ENCODE results near the gene HSPA5.
A peak's percentile ranks its signal among the peaks of the same experiment; 100 is the strongest.
"Not testable (repeated sequence)": the region's sequence is repeated elsewhere in the genome, so short reads cannot be mapped to it uniquely, and the experiment has no call there.

The HSPA5 gene

DNA sequence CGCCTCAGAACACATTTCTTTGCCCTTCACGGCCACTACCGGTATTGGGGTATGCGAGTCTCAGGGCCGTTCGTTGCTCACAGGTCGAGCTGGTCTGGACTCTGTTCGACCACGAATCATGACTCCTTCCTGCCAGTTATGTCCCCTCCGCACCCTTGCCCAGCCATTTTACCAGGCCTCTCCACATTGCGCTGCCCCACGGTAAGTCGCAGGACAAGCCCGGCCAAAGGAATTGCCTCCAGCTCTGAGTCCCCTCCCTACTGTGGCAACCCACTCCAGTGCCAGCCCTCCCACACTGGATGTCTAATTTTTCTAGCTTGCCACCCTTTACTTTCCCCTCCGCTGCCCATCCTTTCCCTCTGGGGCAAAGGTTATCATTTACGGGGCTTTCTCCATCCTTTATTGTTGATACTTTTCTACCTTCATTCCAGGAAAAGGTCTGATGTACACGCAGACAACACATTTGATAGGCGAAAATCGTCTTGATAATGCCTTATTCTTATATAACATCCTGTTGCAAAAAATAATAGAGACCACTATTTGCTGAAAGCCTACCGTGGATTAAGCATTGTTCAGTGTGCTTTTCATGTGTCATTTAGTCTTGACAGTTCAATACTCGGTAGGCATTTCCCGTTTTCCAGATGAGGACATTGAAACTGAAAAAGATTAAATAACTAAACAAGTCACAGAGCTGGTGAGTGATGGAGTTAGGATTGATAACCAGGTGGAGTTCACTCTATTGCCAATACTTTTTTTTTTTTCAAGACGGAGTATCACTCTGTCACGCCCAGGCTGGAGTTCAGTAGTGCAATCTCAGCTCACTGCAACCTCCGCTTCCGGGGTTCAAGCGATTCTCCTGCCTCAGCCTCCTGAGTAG is 958 bp upstream of the HSPA5 start:
- DNase-seq, result peak; percentile 59

DNA sequence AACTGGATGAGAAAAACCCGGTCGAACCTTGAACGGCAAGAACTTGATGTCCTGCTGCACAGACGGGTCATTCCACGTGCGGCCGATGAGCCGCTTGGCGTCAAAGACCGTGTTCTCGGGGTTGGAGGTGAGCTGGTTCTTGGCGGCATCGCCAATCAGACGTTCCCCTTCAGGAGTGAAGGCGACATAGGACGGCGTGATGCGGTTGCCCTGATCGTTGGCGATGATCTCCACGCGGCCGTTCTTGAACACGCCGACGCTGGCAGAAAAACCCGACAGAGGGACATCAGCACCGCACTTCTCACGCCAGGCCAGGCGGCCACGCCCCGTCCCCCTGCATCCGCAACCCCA is 519 bp downstream of the HSPA5 start:
- peak; percentile 60 for DNase-seq

DNA sequence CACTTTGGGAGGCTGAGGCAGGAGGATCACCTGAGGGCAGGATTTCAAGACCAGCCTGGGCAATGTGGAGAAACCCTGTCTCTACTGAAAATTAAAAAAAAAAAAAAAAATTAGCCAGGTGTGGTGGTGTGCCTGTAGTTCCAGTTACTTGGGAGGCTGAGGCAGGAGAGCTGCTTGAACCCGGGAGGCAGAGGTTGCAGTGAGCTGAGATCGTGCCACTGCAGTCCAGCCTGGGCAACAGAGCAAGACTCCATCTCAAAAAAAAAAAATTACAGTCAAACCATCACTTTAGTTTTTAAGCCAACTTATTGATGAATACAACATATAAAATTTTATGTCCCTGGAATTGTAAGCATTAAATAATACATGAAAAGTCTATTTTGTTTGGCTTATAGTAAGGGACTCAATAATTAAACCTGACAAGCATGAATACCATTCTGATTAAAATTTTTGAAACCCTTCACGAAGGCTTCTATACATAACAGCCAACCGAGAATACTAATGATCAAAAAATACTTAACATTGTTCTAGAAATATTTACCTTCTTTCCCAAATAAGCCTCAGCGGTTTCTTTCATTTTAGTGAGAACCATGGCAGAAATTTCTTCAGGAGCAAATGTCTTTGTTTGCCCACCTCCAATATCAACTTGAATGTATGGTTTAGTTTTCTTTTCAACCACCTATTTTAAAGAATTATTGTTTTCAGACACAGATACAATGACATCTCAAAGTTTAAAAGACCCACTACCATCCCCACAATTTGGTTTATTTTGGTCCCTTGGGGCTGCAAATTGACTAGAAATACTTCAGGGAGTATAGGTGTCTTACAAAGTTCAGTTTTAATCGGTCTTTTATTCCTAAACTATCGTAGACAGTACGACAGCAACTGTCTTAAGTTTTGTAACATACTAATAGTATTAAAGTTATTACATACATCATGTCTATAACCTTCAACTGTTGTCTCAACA is 1.2 kb downstream of the HSPA5 start:
- DNase-seq, result no peak

DNA sequence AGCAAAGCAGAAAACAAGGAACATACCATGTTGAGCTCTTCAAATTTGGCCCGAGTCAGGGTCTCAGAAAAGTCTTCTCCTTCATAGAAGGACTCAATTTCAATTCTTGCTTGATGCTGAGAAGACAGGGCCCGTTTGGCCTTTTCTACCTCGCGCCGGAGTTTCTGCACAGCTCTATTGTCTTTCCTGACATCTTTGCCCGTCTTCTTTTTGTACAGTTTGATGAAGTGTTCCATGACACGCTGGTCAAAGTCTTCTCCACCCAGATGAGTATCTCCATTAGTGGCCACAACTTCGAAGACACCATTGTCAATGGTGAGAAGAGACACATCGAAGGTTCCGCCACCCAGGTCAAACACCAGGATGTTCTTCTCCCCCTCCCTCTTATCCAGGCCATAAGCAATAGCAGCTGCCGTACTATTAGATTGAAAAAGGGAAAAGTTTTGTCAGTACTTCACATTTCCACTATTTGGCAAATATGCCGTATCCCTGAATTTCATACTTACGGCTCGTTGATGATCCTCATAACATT is 2.2 kb downstream of the HSPA5 start:
- no peak for DNase-seq

DNA sequence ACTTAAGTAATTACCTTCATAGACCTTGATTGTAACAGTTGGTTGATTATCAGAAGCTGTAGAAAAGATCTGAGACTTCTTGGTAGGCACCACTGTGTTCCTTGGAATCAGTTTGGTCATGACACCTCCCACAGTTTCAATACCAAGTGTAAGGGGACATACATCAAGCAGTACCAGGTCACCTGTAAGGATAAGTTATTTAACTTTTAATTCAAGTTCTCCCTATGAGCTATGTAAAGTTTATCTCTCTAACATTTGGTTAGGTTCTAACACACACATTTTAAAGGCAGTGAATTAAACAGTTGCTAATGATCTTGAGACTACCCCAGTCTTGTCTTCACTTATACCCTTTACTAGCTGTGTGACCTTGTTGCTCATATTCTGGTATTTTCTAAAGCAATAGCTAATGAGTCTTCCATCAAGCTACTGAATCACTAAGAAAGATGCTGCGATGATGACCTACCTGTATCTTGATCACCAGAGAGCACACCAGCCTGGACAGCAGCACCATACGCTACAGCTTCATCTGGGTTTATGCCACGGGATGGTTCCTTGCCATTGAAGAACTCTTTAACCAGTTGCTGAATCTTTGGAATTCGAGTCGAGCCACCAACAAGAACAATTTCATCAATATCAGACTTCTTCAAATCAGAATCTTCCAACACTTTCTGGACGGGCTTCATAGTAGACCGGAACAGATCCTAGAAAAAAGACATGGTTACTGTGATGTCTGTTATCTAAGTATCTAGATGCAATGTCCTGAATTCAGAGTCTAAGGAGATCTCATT is 2.8 kb downstream of the HSPA5 start:
- DNase-seq, result no peak

DNA sequence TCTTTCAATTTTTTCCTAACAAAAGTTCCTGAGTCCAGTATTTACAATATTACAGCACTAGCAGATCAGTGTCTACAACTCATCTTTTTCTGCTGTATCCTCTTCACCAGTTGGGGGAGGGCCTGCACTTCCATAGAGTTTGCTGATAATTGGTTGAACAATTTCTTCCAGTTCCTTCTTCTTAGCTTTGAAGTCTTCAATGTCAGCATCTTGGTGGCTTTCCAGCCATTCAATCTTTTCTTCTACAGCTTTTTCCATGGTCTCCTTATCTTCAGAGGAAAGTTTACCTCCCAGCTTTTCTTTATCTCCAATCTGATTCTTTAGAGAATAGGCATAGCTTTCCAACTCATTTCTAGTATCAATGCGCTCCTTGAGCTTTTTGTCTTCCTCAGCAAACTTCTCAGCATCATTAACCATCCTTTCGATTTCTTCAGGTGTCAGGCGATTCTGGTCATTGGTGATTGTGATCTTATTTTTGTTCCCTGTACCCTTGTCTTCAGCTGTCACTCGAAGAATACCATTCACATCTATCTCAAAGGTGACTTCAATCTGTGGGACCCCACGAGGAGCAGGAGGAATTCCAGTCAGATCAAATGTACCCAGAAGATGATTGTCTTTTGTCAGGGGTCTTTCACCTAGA is 4.5 kb downstream of the HSPA5 start:
- DNase-seq, result not testable (repeated sequence)

DNA sequence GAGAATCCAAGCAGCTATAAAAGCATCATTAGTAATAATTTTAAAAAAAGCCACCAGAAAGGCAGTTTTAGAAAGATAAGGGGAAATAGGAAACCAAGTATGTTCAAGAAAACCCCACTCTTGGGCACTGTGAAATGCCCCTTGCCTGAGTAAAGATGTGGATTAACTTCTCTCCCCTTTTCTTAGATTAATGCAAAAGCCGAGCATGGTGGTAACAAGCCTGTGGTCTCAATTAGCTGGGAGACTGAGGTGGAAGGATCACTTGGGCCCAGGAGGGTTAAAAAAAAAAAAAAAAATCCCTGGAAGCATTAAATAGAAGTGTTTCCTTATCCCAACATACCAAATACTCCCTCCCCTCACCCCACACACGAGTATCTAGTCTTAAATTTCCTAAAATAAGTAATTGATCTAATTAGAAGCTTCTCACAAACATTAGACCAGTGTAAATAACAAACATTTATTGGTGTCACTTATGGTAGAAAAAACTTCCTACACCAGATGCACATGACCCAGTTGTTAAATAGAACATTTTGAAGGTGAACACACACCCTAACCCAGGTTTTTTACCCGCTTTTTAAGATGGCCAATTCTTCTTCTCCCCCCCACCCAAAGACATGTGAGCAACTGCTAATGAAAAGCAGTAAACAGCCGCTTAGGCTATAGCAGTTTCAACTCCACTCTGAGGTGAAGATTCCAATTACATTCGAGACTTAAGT is 5.2 kb downstream of the HSPA5 start:
- DNase-seq, result no peak

DNA sequence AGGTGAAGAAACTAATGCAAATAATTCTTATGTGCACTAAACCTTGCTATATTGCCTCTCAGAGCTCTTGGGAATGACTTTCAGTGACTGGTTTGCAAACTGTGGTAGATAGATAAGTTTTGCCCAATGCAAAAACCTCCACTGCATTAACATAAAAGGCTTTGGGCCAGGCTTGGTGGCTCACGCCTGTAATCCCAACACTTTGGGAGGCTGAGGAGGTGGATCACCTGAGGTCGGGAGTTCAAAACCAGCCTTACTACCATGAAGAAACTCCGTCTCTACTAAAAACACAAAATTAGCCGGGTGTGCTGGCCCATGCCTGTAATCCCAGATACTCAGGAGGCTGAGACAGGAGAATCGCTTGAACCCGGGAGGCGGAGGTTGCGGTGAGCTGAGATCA is 7.0 kb downstream of the HSPA5 start:
- DNase-seq, result not testable (repeated sequence)

DNA sequence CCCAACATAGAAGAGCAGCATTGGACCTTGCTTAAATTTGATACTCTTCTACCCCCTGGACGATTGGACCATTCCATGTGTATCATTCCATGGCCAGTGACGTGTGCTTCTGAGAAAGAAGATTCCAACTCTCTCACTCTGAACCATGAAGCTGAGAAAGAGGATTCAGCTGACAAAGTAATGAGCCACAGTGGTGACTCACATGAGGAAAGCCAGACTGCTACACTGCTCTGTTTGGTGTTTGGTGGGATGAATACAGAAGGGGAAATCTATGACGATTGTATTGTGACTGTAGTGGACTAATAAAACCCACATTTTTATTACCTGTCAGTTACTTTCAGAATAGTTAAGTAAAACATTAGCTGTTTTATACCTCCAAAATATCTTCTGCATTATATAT is 7.5 kb downstream of the HSPA5 start:
- DNase-seq, result no peak

DNA sequence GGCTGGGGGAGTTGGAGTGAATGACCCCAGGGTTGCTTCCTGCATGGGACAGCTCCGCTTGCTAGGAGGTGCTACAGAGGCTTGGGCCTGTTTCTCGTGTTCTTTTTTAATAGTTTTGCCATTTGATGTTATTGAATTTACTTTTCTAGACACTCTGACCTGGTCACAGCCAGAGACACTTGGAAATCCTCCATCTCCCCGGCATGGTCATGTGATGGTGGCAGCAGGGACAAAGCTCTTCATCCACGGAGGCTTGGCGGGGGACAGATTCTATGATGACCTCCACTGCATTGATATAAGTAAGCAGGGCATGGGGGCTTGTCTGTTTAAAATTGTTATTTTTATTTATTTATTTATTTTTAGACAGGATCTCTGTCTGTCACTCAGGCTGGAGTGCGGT is 13.4 kb downstream of the HSPA5 start:
- DNase-seq, result no peak

DNA sequence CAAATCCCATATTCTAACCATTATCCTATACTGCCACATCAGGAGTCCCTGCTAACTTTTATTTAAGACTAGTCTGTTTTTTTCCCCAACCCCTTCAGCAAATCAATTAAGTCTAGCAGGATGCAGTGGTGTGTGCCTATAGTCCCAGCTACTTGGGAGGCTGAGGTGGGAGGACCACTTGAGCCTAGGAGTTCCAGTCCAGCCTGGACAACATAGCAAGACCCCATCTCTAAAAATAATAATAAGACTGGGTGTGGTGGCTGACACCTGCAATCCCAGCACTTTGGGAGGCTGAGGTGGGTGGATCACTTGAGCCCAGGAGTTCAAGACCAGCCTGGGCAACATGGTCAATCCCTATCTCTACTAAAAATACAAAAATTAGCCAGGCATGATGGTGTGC is 16.3 kb downstream of the HSPA5 start:
- DNase-seq, result not testable (repeated sequence)

DNA sequence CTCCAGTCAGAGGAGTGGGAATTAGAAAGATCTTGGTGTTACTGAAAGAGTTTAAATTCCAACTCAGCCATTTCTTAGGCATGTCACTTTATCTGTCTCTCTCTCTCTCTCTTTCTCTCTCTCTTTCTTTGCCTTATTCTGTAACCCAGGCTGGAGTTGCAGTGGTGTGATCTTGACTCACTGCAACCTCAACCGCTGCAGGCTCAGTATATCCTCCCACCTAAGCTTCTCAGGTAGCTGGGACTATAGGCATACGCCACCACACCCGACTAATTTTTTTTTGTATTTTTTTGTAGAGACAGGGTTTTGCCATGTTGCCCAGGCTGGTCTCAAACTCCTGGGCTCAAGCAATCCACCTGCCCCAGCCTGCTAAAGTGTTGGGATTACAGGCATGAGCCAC is 22.5 kb downstream of the HSPA5 start:
- DNase-seq, result no peak

DNA sequence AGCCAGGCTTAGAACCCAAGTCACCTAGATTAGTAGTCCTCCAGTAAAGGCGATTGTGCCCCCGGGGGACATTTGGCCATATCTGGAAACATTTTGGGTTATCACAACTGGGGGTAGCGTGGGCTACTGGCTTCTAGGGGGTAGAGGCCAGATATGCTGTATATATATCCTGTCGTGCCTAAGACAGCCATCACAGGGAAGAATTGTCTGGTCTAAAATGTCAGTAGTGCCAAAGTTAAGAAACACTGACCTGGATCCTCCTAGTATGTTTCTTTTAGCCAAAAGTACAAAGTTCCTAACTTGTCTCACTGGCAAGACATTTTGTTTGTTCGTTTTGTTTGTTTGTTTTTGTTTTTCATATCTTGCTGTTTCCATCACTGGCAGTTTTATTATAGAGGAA is 27.0 kb downstream of the HSPA5 start:
- no peak for DNase-seq

DNA sequence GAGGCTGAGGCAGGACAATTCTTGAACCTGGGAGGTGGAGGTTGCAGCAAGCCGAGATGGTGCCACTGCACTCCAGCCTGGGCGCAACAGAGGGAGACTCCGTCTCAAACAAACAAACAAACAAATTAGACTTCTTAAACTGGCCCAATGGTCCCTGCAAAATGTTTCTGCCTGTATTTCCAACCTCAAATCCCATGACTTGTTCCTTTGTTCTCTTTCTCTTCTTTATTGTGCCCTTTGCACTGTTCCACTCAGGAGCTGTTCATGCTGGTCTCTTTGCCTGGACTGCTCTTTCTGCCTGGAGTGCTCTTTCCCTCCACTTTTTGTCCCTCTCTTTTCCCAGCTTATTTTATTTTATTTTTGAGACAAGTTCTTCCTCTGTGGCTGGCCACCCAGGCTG is 36.7 kb downstream of the HSPA5 start:
- DNase-seq, result no peak

DNA sequence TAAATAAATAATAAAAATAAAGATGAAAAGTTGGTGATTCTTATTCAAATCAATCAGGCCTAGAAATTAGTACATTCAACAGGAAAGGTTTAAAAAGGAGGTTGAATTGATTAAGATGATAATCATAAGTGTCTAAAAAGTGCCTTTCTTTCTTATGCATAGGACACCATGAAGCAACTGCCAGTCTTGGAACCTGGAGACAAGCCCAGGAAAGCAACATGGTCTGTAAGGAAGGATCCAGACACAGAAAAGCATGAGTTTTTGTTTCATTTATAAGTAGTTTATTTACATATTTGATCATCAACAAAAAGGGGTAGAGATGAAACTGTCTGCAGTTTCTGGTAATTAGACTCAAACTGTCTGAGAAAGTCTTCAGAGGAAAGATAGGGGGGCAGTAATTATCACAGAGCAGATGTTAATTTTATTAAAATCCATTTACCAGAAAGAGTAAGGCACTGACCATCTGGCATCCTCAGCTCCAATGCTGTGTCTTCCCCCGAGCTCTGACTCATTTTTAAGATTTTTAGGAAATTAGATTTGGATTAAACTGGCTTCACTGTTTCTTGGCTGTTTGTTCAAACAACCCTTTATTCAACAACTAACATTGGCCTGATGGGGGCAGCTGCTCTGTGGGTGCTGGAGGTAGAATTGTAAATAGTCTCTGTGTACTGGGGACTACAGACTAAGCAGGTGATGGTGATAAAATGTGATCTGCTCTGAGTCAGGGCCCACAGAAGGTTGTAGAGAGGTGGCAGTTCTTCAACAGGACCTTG is 38.1 kb downstream of the HSPA5 start:
- DNase-seq, result no peak

DNA sequence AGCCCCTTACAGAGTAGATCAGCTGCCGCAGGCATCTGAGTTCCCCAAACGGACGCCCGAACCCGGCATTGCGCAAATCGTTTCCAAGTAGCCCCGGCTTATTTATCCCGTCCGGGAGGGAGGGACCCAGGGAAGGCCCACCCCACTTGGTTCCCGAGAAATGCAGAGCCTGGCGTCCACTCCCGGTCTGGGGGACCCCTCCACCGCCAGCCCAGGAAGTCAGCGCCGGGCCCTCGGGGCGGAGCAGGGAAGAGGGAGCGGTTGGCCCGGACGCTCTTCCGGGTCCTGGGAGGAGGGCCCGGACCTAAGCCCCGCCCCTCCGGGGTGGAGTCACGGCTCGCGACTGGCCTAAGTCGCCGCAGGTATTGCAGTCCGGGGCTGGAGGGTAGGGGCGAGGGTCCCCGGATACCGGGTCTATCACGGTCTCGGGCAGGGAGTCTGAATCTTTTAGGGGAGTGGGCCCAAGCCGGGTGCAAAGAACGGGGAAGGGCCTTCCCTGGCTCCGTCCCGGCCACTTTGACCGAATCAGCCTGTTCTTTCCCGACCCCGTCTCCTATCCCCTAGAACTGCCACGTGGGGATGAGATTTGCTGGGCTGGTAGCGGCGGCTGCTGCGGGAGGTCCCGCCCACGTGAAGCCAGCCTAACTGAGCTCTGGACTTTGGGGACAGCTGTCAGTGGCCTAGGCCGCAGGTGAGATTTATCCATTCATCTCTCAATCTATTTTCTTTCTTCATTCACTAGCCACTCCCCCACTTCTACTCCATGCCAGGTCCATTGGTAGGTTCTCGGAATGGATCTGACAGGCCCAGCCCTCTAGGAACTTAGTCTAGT is 40.7 kb downstream of the HSPA5 start, which contains the start of gene RABEPK:
Gene RABEPK (plus strand): TSS at position 327 of the 832 bp plus-strand sequence. CDS start 2,472 bp downstream, outside the sequence.
- peak; percentile 97 for DNase-seq

DNA sequence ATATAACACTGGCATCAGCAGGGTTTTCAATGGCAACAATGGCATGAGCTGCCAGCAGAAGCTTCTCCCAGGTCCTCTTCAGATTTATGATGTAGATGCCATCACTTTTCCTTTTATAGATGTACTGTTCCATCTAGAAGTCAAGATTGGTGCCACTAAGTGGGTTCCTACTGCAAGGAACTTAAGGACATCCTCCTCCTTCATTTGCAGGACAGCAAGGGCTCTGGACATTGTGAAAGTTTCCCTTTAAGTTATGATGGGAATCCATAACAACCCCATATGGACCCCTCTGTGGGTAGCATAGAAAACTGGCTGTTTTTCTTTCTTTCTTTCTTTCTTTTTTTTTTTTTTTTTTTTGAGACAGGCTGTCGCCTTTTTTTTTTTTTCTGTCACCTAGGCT is 45.6 kb downstream of the HSPA5 start:
- DNase-seq, result not testable (repeated sequence)

DNA sequence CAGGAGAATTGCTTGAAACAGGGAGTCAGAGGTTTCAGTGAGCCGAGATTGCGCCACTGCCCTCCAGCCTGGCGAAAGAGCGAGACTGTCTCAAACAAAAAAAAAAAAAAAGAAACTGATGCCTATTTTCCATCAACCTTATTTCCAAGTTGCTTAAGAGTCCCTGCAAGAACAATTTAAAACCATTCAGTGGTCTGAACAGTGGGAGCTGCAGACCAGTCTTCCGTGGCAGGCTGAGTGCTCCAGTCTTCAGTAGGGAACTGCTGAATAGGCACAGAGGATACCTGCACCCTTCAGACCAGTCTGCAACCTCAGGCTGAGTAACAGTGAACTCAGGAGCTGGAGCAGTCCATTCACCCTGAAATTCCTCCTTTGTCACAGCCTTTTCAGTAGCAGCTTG is 46.7 kb downstream of the HSPA5 start:
- DNase-seq, result peak; percentile 31

DNA sequence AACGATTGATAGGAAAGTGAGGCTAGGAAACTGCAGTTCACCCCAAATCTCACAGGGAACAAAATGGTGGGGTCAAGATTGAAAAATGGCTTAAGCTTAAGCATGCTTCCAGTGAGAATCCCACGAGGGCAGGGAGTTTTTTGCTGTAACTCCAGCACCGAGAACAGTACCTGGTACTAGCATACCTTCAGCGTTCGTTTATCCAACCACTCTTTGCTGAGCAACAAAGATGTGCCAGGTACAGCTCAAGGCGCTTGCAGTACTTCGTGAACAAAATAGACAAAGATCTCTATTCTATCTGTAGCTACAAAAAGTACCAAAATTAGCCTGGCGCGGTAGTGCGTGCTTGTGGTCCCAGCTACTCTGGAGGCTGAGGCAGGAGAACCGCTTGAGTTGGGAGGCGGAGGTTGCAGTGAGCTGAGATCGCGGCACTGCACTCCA is 50.8 kb downstream of the HSPA5 start:
- DNase-seq, result peak; percentile 47

Data from stimulated activated CD8-positive, alpha-beta memory T cell treated with anti-CD3 and anti-CD28 coated beads, Interleukin-4, amount 100 ng/mL, for 48 hours (primary cell).